Measurements from ENCODE around the gene KCNAB1.

The KCNAB1 gene

GRCh38 chr3:156166808-156167207 lies 46.4 kb downstream of the KCNAB1 start:
- TF ChIP-seq ZNF274 (IDR thresholded peaks at IDR 0.05; ENCODE audit: low read depth, low read length), result no peak
- TF ChIP-seq YY1 (IDR thresholded peaks at IDR 0.05; ENCODE audit: insufficient read depth, insufficient read length), result no peak
- no peak for TF ChIP-seq SUZ12 (IDR thresholded peaks at IDR 0.05; ENCODE audit: extremely low read depth, insufficient read depth, insufficient read length)
- no peaks in the 10 kb centered on the region for H3K27me3 ChIP-seq (ENCODE audit: insufficient read depth, insufficient read length)

DNA sequence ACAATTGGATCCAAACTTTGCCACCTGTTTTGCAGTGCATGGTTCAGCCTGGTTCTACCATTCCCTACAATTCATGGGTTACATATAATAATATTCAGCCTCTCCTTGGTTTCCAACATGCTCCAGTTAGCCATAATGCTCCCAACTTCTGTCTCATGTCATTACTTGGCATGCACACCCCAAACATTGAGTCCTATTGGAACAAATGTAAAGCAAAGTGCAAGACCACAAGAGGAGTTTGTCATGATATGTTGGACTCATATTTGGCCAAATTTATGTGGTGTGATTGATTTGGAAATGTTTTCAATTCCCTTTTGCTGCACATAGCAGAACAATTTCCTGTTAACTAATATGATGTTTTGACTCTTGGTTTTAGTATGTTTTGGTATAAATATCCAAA lies 50.2 kb downstream of the KCNAB1 start:
- Histone ChIP-seq H3K4me1 (ENCODE audit: insufficient read depth, insufficient read length) (no peaks in the 10 kb centered on the region), H3K9ac (ENCODE audit: insufficient read length, low read depth) (no peak overlapping the region), H3K9me3 (ENCODE audit: insufficient read depth, low read length) (no peaks in the 10 kb centered on the region), H3K27me3 (ENCODE audit: insufficient read depth, insufficient read length) (no peaks in the 10 kb centered on the region), H3K4me3 (ENCODE audit: insufficient read length, low read depth) (no peak overlapping the region), H3K36me3 (ENCODE audit: insufficient read depth, insufficient read length, low read length) (no peaks in the 10 kb centered on the region)
- DNase-seq (ENCODE audit: low read depth, low spot score), result no peak
- TF ChIP-seq SUZ12 (IDR thresholded peaks at IDR 0.05; ENCODE audit: extremely low read depth, insufficient read depth, insufficient read length), result no peak
- no peak for TF ChIP-seq ZNF274 (IDR thresholded peaks at IDR 0.05; ENCODE audit: low read depth, low read length)

More at GRCh38 chr3:156166808-156167207, 46.4 kb downstream of the KCNAB1 start:
- DNase-seq (ENCODE audit: low read depth, low spot score), result no peak
- Histone ChIP-seq H3K9ac (ENCODE audit: insufficient read length, low read depth) (no peak overlapping the region), H3K9me3 (ENCODE audit: insufficient read depth, low read length) (no peaks in the 10 kb centered on the region), H3K4me1 (ENCODE audit: insufficient read depth, insufficient read length) (no peaks in the 10 kb centered on the region), H3K36me3 (ENCODE audit: insufficient read depth, insufficient read length, low read length) (no peaks in the 10 kb centered on the region), H3K4me3 (ENCODE audit: insufficient read length, low read depth) (no peak overlapping the region)

GRCh38 chr3:156171281-156172267 lies 51.2 kb downstream of the KCNAB1 start:
- Histone ChIP-seq H3K4me3 (ENCODE audit: insufficient read length, low read depth) (no peak overlapping the region), H3K9ac (ENCODE audit: insufficient read length, low read depth) (no peak overlapping the region), H3K4me1 (ENCODE audit: insufficient read depth, insufficient read length) (no peaks in the 10 kb centered on the region), H3K36me3 (ENCODE audit: insufficient read depth, insufficient read length, low read length) (no peaks in the 10 kb centered on the region), H3K9me3 (ENCODE audit: insufficient read depth, low read length) (no peaks in the 10 kb centered on the region), H3K27me3 (ENCODE audit: insufficient read depth, insufficient read length) (no peaks in the 10 kb centered on the region)
- DNase-seq (ENCODE audit: low read depth, low spot score), result no peak
- no peak for TF ChIP-seq SUZ12 (IDR thresholded peaks at IDR 0.05; ENCODE audit: extremely low read depth, insufficient read depth, insufficient read length)
- no peak for TF ChIP-seq ZNF274 (IDR thresholded peaks at IDR 0.05; ENCODE audit: low read depth, low read length)
- no peak for TF ChIP-seq YY1 (IDR thresholded peaks at IDR 0.05; ENCODE audit: insufficient read depth, insufficient read length)

DNA sequence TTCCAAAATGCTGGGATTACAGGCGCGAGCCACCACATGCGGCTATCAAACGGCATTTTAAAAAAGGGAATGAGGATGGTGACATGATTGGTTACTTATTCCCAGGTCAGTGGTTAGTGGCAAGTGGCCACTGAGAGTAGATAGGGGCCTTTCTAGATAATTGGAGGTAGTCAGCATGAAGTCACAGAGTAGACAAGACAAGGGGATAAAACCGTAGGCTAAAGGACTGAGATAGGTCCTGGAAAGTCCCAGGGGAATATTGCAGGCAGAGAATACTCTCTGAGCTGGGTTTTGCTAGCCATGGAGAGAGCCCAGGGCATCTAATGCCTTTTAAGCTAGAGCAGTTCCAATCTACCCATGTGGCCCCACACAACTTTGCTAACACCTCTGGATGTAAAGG lies 52.2 kb downstream of the KCNAB1 start:
- H3K4me1 ChIP-seq (ENCODE audit: insufficient read depth, insufficient read length), result no peaks in the 10 kb centered on the region
- no peak overlapping the region for H3K9ac ChIP-seq (ENCODE audit: insufficient read length, low read depth)
- no peaks in the 10 kb centered on the region for H3K9me3 ChIP-seq (ENCODE audit: insufficient read depth, low read length)
- TF ChIP-seq SUZ12 (IDR thresholded peaks at IDR 0.05; ENCODE audit: extremely low read depth, insufficient read depth, insufficient read length) (no peak), ZNF274 (IDR thresholded peaks at IDR 0.05; ENCODE audit: low read depth, low read length) (no peak), YY1 (IDR thresholded peaks at IDR 0.05; ENCODE audit: insufficient read depth, insufficient read length) (no peak)
- no peaks in the 10 kb centered on the region for H3K27me3 ChIP-seq (ENCODE audit: insufficient read depth, insufficient read length)
- DNase-seq (ENCODE audit: low read depth, low spot score), result no peak
- H3K36me3 ChIP-seq (ENCODE audit: insufficient read depth, insufficient read length, low read length), result no peaks in the 10 kb centered on the region
- no peak overlapping the region for H3K4me3 ChIP-seq (ENCODE audit: insufficient read length, low read depth)

- no peak for DNase-seq (ENCODE audit: low read depth, low spot score)
- no peak overlapping the region for H3K4me3 ChIP-seq (ENCODE audit: insufficient read length, low read depth)
- H3K9ac ChIP-seq (ENCODE audit: insufficient read length, low read depth), result no peak overlapping the region
- H3K9me3 ChIP-seq (ENCODE audit: insufficient read depth, low read length), result no peaks in the 10 kb centered on the region
- no peaks in the 10 kb centered on the region for H3K27me3 ChIP-seq (ENCODE audit: insufficient read depth, insufficient read length)
- no peaks in the 10 kb centered on the region for H3K36me3 ChIP-seq (ENCODE audit: insufficient read depth, insufficient read length, low read length)
- TF ChIP-seq YY1 (IDR thresholded peaks at IDR 0.05; ENCODE audit: insufficient read depth, insufficient read length), result no peak
- TF ChIP-seq SUZ12 (IDR thresholded peaks at IDR 0.05; ENCODE audit: extremely low read depth, insufficient read depth, insufficient read length), result no peak
- TF ChIP-seq ZNF274 (IDR thresholded peaks at IDR 0.05; ENCODE audit: low read depth, low read length), result no peak
- no peaks in the 10 kb centered on the region for H3K4me1 ChIP-seq (ENCODE audit: insufficient read depth, insufficient read length)
Observed at GRCh38 chr3:156174229-156174847, 54.0 kb downstream of the KCNAB1 start.

DNA sequence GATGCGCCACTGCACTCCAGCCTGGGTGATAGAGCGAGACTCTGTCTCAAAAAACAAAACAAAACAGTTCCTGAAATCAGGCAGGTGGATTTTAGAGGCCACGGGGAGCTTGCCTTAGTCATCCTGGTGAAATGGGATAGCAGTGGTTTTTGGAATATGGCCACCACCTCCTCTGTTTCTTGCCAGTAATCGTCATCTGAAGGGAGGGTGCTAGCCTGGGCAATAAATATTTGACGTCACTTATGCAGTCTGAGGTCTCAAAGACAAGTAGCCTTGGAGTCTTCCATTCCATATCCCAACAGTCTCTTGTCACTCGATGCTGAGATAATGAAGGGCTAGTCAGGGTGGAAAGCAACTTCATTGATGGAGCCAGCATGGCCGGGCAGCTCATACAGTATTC lies 55.2 kb downstream of the KCNAB1 start:
- no peak overlapping the region for H3K9ac ChIP-seq (ENCODE audit: insufficient read length, low read depth)
- no peaks in the 10 kb centered on the region for H3K27me3 ChIP-seq (ENCODE audit: insufficient read depth, insufficient read length)
- TF ChIP-seq SUZ12 (IDR thresholded peaks at IDR 0.05; ENCODE audit: extremely low read depth, insufficient read depth, insufficient read length) (no peak), ZNF274 (IDR thresholded peaks at IDR 0.05; ENCODE audit: low read depth, low read length) (no peak), YY1 (IDR thresholded peaks at IDR 0.05; ENCODE audit: insufficient read depth, insufficient read length) (no peak)
- no peak overlapping the region for H3K4me3 ChIP-seq (ENCODE audit: insufficient read length, low read depth)
- no peaks in the 10 kb centered on the region for H3K4me1 ChIP-seq (ENCODE audit: insufficient read depth, insufficient read length)
- DNase-seq (ENCODE audit: low read depth, low spot score), result no peak
- H3K9me3 ChIP-seq (ENCODE audit: insufficient read depth, low read length), result no peaks in the 10 kb centered on the region
- no peaks in the 10 kb centered on the region for H3K36me3 ChIP-seq (ENCODE audit: insufficient read depth, insufficient read length, low read length)

DNA sequence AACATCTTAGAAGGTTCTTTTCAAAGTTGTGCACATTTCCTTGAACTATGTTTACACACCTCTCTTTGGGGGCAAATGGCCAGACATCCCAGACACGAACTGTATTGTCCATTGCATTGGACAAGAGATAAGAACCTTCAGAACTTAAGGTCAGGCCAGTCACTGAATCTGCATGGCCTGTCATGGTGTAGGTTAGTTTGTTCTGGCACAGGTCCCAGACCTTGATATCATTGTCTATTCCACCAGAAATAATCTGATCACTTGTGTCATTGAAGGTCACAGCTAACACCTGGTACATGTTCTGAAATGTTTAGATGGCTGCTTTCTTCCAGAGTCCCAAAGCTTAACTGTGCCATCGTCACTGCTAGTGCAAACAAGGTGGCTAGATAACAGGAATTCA lies 55.7 kb downstream of the KCNAB1 start:
- no peak for DNase-seq (ENCODE audit: low read depth, low spot score)
- no peak for TF ChIP-seq ZNF274 (IDR thresholded peaks at IDR 0.05; ENCODE audit: low read depth, low read length)
- TF ChIP-seq SUZ12 (IDR thresholded peaks at IDR 0.05; ENCODE audit: extremely low read depth, insufficient read depth, insufficient read length), result no peak
- no peak for TF ChIP-seq YY1 (IDR thresholded peaks at IDR 0.05; ENCODE audit: insufficient read depth, insufficient read length)
- H3K4me3 ChIP-seq (ENCODE audit: insufficient read length, low read depth), result no peak overlapping the region
- no peaks in the 10 kb centered on the region for H3K9me3 ChIP-seq (ENCODE audit: insufficient read depth, low read length)
- H3K9ac ChIP-seq (ENCODE audit: insufficient read length, low read depth), result no peak overlapping the region
- H3K4me1 ChIP-seq (ENCODE audit: insufficient read depth, insufficient read length), result no peaks in the 10 kb centered on the region
- no peaks in the 10 kb centered on the region for H3K36me3 ChIP-seq (ENCODE audit: insufficient read depth, insufficient read length, low read length)
- no peaks in the 10 kb centered on the region for H3K27me3 ChIP-seq (ENCODE audit: insufficient read depth, insufficient read length)

Data from NT2/D1 (cell line).